ENCODE data around the gene SPAG6.

- TF ChIP-seq POLR2A (IDR thresholded peaks at IDR 0.05; ENCODE audit: low read length): no peak
- TF ChIP-seq GATA1 (IDR thresholded peaks at IDR 0.05; ENCODE audit: low read depth, low read length): no peak
Observed at GRCh38 chr10:22345301-22346095, at the start of gene SPAG6.

All from erythroblast (primary cell).